AG04450 (cell line): ENCODE measurements around the gene ATG10. TPM values are rescaled to one million over a fixed set of nuclear protein-coding genes. Genes with fewer than 3 reads are reported as not detected.
A peak's percentile ranks its signal among the peaks of the same experiment; 100 is the strongest.
"Not testable (repeated sequence)": the region's sequence is repeated elsewhere in the genome, so short reads cannot be mapped to it uniquely, and the experiment has no call there.

Experiments used
- CTCF ChIA-PET: fragments of 300-600, 350-600 bp; formaldehyde crosslinking; extraction: SDS; loops from one replicate; lab custom pipeline; 2022; ENCODE audit warnings: antibody characterized with exemption, inconsistent platforms; lab: Charles Lee
- POLR2A ChIA-PET: fragments of 350-600 bp; formaldehyde crosslinking; extraction: SDS; loops from one replicate; lab custom pipeline; 2021; ENCODE audit warnings: antibody characterized with exemption, inconsistent platforms; lab: Yijun Ruan, JAX
- DNase-seq: peaks from one replicate; pipeline ENCODE4 v3.0.0-alpha.2; 2011; ENCODE audit warnings: low read depth, low spot score
- H3K27ac ChIP-seq: one replicate; pipeline ENCODE4 v1.5.1; 2012; ENCODE audit warnings: low read depth, low read length, control low read depth
- H3K27me3 ChIP-seq: one replicate; pipeline ENCODE4 v1.6.0; 2012; ENCODE audit warnings: low read length; ENCODE audit not compliant: control insufficient read depth, insufficient read depth
- H3K4me3 ChIP-seq: 2 replicates; pipeline ENCODE4 v1.5.1; 2011; ENCODE audit warnings: mild to moderate bottlenecking, low read depth, low read length, control low read depth
- H3K9me3 ChIP-seq: 2 replicates; pipeline ENCODE4 v1.5.1; 2012; ENCODE audit warnings: low read length; ENCODE audit not compliant: control insufficient read depth, insufficient read depth
- CTCF ChIP-seq: IDR thresholded peaks from 2 replicates; pipeline ENCODE4 v1.5.1; 2011; ENCODE audit warnings: low read depth, low read length, control low read depth, inconsistent platforms
- polyA plus RNA-seq: library from polyadenylated mRNA; depleted of rRNA; stranded (reverse); fragments of >200 nt; gene quantifications from 2 replicates; pipeline ENCODE4 v1.2.3, GENCODE V29; 2011

The ATG10 gene
- polyA plus RNA-seq, 1 experiment = 4.1 TPM

GRCh38 chr5:82031220-82032119 is 59.6 kb downstream of the ATG10 start:
- H3K4me3 ChIP-seq = no peak overlapping the region
- no peak for TF ChIP-seq CTCF
- H3K27me3 ChIP-seq = no peaks in the 10 kb centered on the region
- no peaks in the 10 kb centered on the region for H3K9me3 ChIP-seq
- POLR2A ChIA-PET = no interaction called here
- DNase-seq = no peak
- CTCF ChIA-PET = no interaction called here
- no peak overlapping the region for H3K27ac ChIP-seq

GRCh38 chr5:82042894-82043293 is 71.1 kb downstream of the ATG10 start:
- H3K9me3 ChIP-seq, H3K27me3 ChIP-seq, POLR2A ChIA-PET, CTCF ChIA-PET, H3K4me3 ChIP-seq, H3K27ac ChIP-seq, DNase-seq: not testable (repeated sequence)

DNA sequence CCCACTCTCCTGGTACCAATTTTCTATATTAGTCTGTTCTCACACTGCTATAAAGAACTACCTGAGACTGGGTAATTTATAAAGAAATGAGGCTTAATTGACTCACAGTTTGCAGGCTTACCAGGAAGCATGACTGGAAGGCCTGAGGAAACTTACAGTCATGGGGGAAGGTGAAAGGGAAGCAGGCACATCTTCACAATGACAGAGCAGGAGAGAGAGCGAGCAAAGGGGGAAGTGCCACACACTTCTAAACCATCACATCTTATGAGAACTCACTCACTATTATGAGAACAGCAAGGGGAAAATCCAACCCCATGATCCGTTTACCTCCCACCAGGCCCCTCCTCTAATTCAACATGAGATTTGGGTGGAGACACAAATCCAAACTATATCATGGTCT is 72.2 kb downstream of the ATG10 start:
- TF ChIP-seq CTCF = no peak
- H3K27ac ChIP-seq = no peak overlapping the region
- peaks cover 7% of the 10 kb centered on the region for H3K9me3 ChIP-seq
- no peak for DNase-seq
- ChIA-PET POLR2A (no interaction called here), CTCF (no interaction called here)
- H3K4me3 ChIP-seq = no peak overlapping the region
- no peaks in the 10 kb centered on the region for H3K27me3 ChIP-seq

GRCh38 chr5:82045554-82046275 is 73.9 kb downstream of the ATG10 start:
- Histone ChIP-seq H3K4me3 (no peak overlapping the region), H3K27me3 (no peaks in the 10 kb centered on the region), H3K9me3 (peaks cover 7% of the 10 kb centered on the region), H3K27ac (no peak overlapping the region)
- no peak for TF ChIP-seq CTCF
- ChIA-PET POLR2A (no interaction called here), CTCF (no interaction called here)
- DNase-seq = peak; percentile 6

GRCh38 chr5:82046276-82046647 is 74.4 kb downstream of the ATG10 start:
- no peak for TF ChIP-seq CTCF
- no peak overlapping the region for H3K4me3 ChIP-seq
- H3K9me3 ChIP-seq = peaks cover 7% of the 10 kb centered on the region
- CTCF ChIA-PET = no interaction called here
- DNase-seq = no peak
- no peaks in the 10 kb centered on the region for H3K27me3 ChIP-seq
- no peak overlapping the region for H3K27ac ChIP-seq
- POLR2A ChIA-PET = no interaction called here
